ENCODE data around the gene MTERF2. TPM values are rescaled to one million over a fixed set of nuclear protein-coding genes. Genes with fewer than 3 reads are reported as not detected.

MTERF2 gene
- total RNA-seq, 1 experiment from 2014 or later, result 10.7 TPM

Other genes starting within 250 kb of the MTERF2 start
- 8.6 and 8.8 TPM in 2 replicates for gene RIC8B, start 212.5 kb downstream of the MTERF2 start, total RNA-seq (2014; rRNA removed)
- 42.7 and 59.7 TPM in 2 replicates for gene TMEM263, start 31.2 kb downstream of the MTERF2 start, total RNA-seq (2014; rRNA removed)
- gene CRY1, start 106.4 kb upstream of the MTERF2 start, total RNA-seq (2014; rRNA removed), result 32.0 and 32.4 TPM in 2 replicates